Fibroblast of lung (primary cell): ENCODE measurements around the gene LAPTM5.

Source experiments
- CTCF ChIP-seq, 2 donors: IDR thresholded peaks in 1 of 2; conservative IDR thresholded peaks in 1 of 2; 1 replicate in 1 of 2; 2 replicates in 1 of 2; pipeline ENCODE4 v1.5.1; 2011 to 2012; ENCODE audit warnings: low read length in 2 of 2, control low read depth in 1 of 2, inconsistent platforms in 1 of 2, low read depth in 1 of 2, mild to moderate bottlenecking in 1 of 2
- EZH2 ChIP-seq: IDR thresholded peaks from 2 replicates; pipeline ENCODE4 v1.5.1; 2012; ENCODE audit warnings: low read length, control low read depth, mild to moderate bottlenecking; ENCODE audit errors: missing control alignments

DNA sequence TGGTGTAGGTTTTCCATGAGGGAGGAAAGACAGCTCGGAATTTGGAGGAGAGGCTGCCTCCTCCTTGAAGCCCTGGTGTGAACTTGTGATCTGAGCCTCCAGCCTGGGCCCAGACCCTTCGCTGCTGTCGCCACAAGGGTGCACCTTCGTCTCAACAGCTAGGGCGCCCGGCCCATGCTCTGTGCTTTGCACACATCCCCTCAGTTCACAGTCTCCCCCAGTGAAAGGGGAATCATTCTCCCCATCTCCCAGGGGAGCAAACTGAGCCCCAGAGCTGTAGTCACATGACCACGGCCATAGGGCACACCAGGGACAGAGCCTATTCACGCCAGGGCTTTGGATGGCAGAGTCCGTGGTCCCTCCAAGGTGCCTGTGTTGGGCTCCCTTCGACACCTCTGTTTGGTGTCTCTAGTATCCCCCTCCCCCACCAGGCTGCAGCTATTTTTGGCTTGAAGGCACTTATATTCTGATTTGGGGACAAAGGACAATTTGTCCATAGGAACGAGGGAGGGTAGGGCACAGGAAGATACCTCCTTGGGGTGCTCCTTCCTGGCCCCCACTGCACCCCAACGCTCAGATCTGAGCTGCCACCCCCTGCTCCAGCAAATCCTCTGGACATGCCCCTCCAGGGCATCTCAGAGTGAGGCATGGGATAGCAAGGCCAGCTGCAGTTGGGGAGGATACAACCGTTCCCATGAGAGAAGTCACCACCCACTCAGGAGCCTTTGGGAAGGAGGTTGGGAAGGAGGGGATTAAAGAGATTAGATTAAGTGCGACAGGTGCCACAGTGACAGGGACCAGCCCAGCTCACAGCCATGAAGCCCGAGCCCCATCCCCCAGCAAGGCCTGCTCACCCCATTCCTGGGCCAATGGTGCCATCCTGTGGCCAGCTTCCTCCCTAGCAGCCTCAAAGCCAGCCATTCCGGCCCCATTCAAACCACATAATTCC, 49.9 kb downstream of the LAPTM5 start:
- no peak for TF ChIP-seq EZH2
- peak; percentile 92 to 95 for TF ChIP-seq CTCF (conservative IDR thresholded peaks at IDR 0.05 in 1 of 2, IDR thresholded peaks at IDR 0.05 in 1 of 2; ENCODE audit: low read depth in 1 of 2, low read length in 2 of 2)
